ENCODE measurements around the gene MMP28.

The MMP28 gene

GRCh38 chr17:35842239-35842638 is 46.8 kb upstream of the MMP28 start:
- no peak overlapping the region for H3K4ac ChIP-seq (ENCODE audit: low read length)
- no peak for DNase-seq (ENCODE audit: low spot score)
- no peak overlapping the region for H2AFZ ChIP-seq (ENCODE audit: low read length)
- H3K36me3 ChIP-seq (replicated peaks in 1 of 2; ENCODE audit: control insufficient read depth in 2 of 2, insufficient read depth in 2 of 2, low read length in 2 of 2) = peaks cover 42 to 99% of the 10 kb centered on the region in 2 donors
- H3K18ac ChIP-seq (ENCODE audit: low read length) = no peak overlapping the region
- WGBS, 2 donors (ENCODE audit: extremely low coverage in 2 of 2, insufficient read length in 2 of 2, insufficient replicate concordance in 1 of 2) = 100% methylated on average over 1 of the region's 5 CpGs; no CpG with 5 or more reads in 1 of the 2 donors
- H3K23ac ChIP-seq (ENCODE audit: low read depth, low read length, poor library complexity) = no peak overlapping the region
- no peak overlapping the region for H3K4me3 ChIP-seq (ENCODE audit: low read length in 2 of 2)
- no peak overlapping the region for H2BK120ac ChIP-seq (ENCODE audit: low read depth, low read length)
- H4K91ac ChIP-seq (ENCODE audit: low read depth, low read length, poor library complexity) = no peak overlapping the region
- no peak overlapping the region for H3K14ac ChIP-seq (ENCODE audit: low read length)
- no peak overlapping the region for H2AK5ac ChIP-seq (ENCODE audit: low read depth, low read length)
- H3K9me3 ChIP-seq (replicated peaks in 1 of 2; ENCODE audit: control insufficient read depth in 2 of 2, insufficient read depth in 1 of 2, low read depth in 1 of 2, low read length in 2 of 2) = no peaks in the 10 kb centered on the region
- no peak overlapping the region for H3K27ac ChIP-seq (replicated peaks; ENCODE audit: low read length)
- H2BK5ac ChIP-seq (ENCODE audit: low read length) = no peak overlapping the region
- H3K27me3 ChIP-seq (ENCODE audit: control insufficient read depth in 3 of 3, insufficient read depth in 3 of 3, low read depth in 1 of 3, low read length in 3 of 3) = no peaks in the 10 kb centered on the region
- no peak overlapping the region for H3K9ac ChIP-seq (ENCODE audit: low read depth, low read length, poor library complexity)
- H2BK15ac ChIP-seq (ENCODE audit: low read length) = no peak overlapping the region
- no peak overlapping the region for H2BK12ac ChIP-seq (ENCODE audit: low read length)
- H3K4me2 ChIP-seq (ENCODE audit: insufficient read depth, low read length, poor library complexity, severe bottlenecking) = no peak overlapping the region
- H3K79me1 ChIP-seq (ENCODE audit: low read depth, low read length) = peaks cover 2% of the 10 kb centered on the region
- no peak overlapping the region for H4K8ac ChIP-seq (ENCODE audit: low read depth, low read length)
- H3K4me1 ChIP-seq (ENCODE audit: control insufficient read depth in 2 of 2, insufficient read depth in 1 of 2, low read depth in 1 of 2, low read length in 2 of 2) = no peaks in the 10 kb centered on the region

- Histone ChIP-seq H3K4me3 (ENCODE audit: low read length in 2 of 2) (no peak overlapping the region), H4K8ac (ENCODE audit: low read depth, low read length) (no peak overlapping the region), H2AFZ (ENCODE audit: low read length) (no peak overlapping the region), H3K4ac (ENCODE audit: low read length) (no peak overlapping the region), H3K18ac (ENCODE audit: low read length) (no peak overlapping the region), H3K36me3 (replicated peaks in 1 of 2; ENCODE audit: control insufficient read depth in 2 of 2, insufficient read depth in 2 of 2, low read length in 2 of 2) (peaks cover 46 to 99% of the 10 kb centered on the region in 2 donors), H2BK120ac (ENCODE audit: low read depth, low read length) (no peak overlapping the region), H2BK12ac (ENCODE audit: low read length) (no peak overlapping the region), H3K9me3 (replicated peaks in 1 of 2; ENCODE audit: control insufficient read depth in 2 of 2, insufficient read depth in 1 of 2, low read depth in 1 of 2, low read length in 2 of 2) (no peaks in the 10 kb centered on the region), H3K27me3 (ENCODE audit: control insufficient read depth in 3 of 3, insufficient read depth in 3 of 3, low read depth in 1 of 3, low read length in 3 of 3) (no peaks in the 10 kb centered on the region), H4K91ac (ENCODE audit: low read depth, low read length, poor library complexity) (no peak overlapping the region), H2BK15ac (ENCODE audit: low read length) (no peak overlapping the region), H3K9ac (ENCODE audit: low read depth, low read length, poor library complexity) (no peak overlapping the region), H3K4me2 (ENCODE audit: insufficient read depth, low read length, poor library complexity, severe bottlenecking) (no peak overlapping the region), H2AK5ac (ENCODE audit: low read depth, low read length) (no peak overlapping the region), H3K79me1 (ENCODE audit: low read depth, low read length) (peaks cover 2% of the 10 kb centered on the region), H2BK5ac (ENCODE audit: low read length) (no peak overlapping the region), H3K23ac (ENCODE audit: low read depth, low read length, poor library complexity) (no peak overlapping the region), H3K4me1 (ENCODE audit: control insufficient read depth in 2 of 2, insufficient read depth in 1 of 2, low read depth in 1 of 2, low read length in 2 of 2) (no peaks in the 10 kb centered on the region), H3K14ac (ENCODE audit: low read length) (no peak overlapping the region), H3K27ac (replicated peaks; ENCODE audit: low read length) (no peak overlapping the region)
- DNase-seq (ENCODE audit: low spot score) = no peak
- WGBS, 2 donors (ENCODE audit: extremely low coverage in 2 of 2, insufficient read length in 2 of 2, insufficient replicate concordance in 1 of 2) = no CpG with 5 or more reads among the region's 4 CpGs
Observed at GRCh38 chr17:35841505-35841904, 46.1 kb upstream of the MMP28 start.

GRCh38 chr17:35841101-35841500 is 45.7 kb upstream of the MMP28 start:
- Histone ChIP-seq H3K4me2 (ENCODE audit: insufficient read depth, low read length, poor library complexity, severe bottlenecking) (no peak overlapping the region), H2BK12ac (ENCODE audit: low read length) (no peak overlapping the region), H3K9me3 (replicated peaks in 1 of 2; ENCODE audit: control insufficient read depth in 2 of 2, insufficient read depth in 1 of 2, low read depth in 1 of 2, low read length in 2 of 2) (no peaks in the 10 kb centered on the region), H3K36me3 (replicated peaks in 1 of 2; ENCODE audit: control insufficient read depth in 2 of 2, insufficient read depth in 2 of 2, low read length in 2 of 2) (peaks cover 46 to 99% of the 10 kb centered on the region in 2 donors), H3K4me3 (ENCODE audit: low read length in 2 of 2) (no peak overlapping the region), H2AK5ac (ENCODE audit: low read depth, low read length) (no peak overlapping the region), H2BK5ac (ENCODE audit: low read length) (no peak overlapping the region), H3K27ac (replicated peaks; ENCODE audit: low read length) (no peak overlapping the region), H4K91ac (ENCODE audit: low read depth, low read length, poor library complexity) (no peak overlapping the region), H3K27me3 (ENCODE audit: control insufficient read depth in 3 of 3, insufficient read depth in 3 of 3, low read depth in 1 of 3, low read length in 3 of 3) (no peaks in the 10 kb centered on the region), H3K23ac (ENCODE audit: low read depth, low read length, poor library complexity) (no peak overlapping the region), H3K4ac (ENCODE audit: low read length) (no peak overlapping the region), H3K9ac (ENCODE audit: low read depth, low read length, poor library complexity) (no peak overlapping the region), H3K14ac (ENCODE audit: low read length) (no peak overlapping the region), H3K4me1 (ENCODE audit: control insufficient read depth in 2 of 2, insufficient read depth in 1 of 2, low read depth in 1 of 2, low read length in 2 of 2) (no peaks in the 10 kb centered on the region), H3K79me1 (ENCODE audit: low read depth, low read length) (peaks cover 2% of the 10 kb centered on the region), H2BK120ac (ENCODE audit: low read depth, low read length) (no peak overlapping the region), H2BK15ac (ENCODE audit: low read length) (no peak overlapping the region), H3K18ac (ENCODE audit: low read length) (no peak overlapping the region), H4K8ac (ENCODE audit: low read depth, low read length) (no peak overlapping the region), H2AFZ (ENCODE audit: low read length) (no peak overlapping the region)
- DNase-seq (ENCODE audit: low spot score) = no peak
- WGBS, 2 donors (ENCODE audit: extremely low coverage in 2 of 2, insufficient read length in 2 of 2, insufficient replicate concordance in 1 of 2) = no CpG with 5 or more reads among the region's 3 CpGs

GRCh38 chr17:35825206-35825605 is 29.8 kb upstream of the MMP28 start:
- H4K8ac ChIP-seq (ENCODE audit: low read depth, low read length) = no peak overlapping the region
- H2BK15ac ChIP-seq (ENCODE audit: low read length) = no peak overlapping the region
- peaks cover 0 to 2% of the 10 kb centered on the region in 2 donors for H3K9me3 ChIP-seq (replicated peaks in 1 of 2; ENCODE audit: control insufficient read depth in 2 of 2, insufficient read depth in 1 of 2, low read depth in 1 of 2, low read length in 2 of 2)
- no peak overlapping the region for H2BK5ac ChIP-seq (ENCODE audit: low read length)
- H3K18ac ChIP-seq (ENCODE audit: low read length) = no peak overlapping the region
- H3K79me1 ChIP-seq (ENCODE audit: low read depth, low read length) = no peaks in the 10 kb centered on the region
- H3K14ac ChIP-seq (ENCODE audit: low read length) = no peak overlapping the region
- no peak overlapping the region for H4K91ac ChIP-seq (ENCODE audit: low read depth, low read length, poor library complexity)
- H2BK120ac ChIP-seq (ENCODE audit: low read depth, low read length) = no peak overlapping the region
- no peak overlapping the region for H3K4me2 ChIP-seq (ENCODE audit: insufficient read depth, low read length, poor library complexity, severe bottlenecking)
- H2BK12ac ChIP-seq (ENCODE audit: low read length) = no peak overlapping the region
- H3K27me3 ChIP-seq (ENCODE audit: control insufficient read depth in 3 of 3, insufficient read depth in 3 of 3, low read depth in 1 of 3, low read length in 3 of 3) = no peaks in the 10 kb centered on the region
- peaks cover 20 to 98% of the 10 kb centered on the region in 2 donors for H3K36me3 ChIP-seq (replicated peaks in 1 of 2; ENCODE audit: control insufficient read depth in 2 of 2, insufficient read depth in 2 of 2, low read length in 2 of 2)
- no peaks in the 10 kb centered on the region for H3K4me1 ChIP-seq (ENCODE audit: control insufficient read depth in 2 of 2, insufficient read depth in 1 of 2, low read depth in 1 of 2, low read length in 2 of 2)
- no peak overlapping the region for H3K27ac ChIP-seq (replicated peaks; ENCODE audit: low read length)
- H3K23ac ChIP-seq (ENCODE audit: low read depth, low read length, poor library complexity) = no peak overlapping the region
- no peak for DNase-seq (ENCODE audit: low spot score)
- no peak overlapping the region for H2AFZ ChIP-seq (ENCODE audit: low read length)
- no peak overlapping the region for H3K4me3 ChIP-seq (ENCODE audit: low read length in 2 of 2)
- no CpG with 5 or more reads among the region's 1 CpG for WGBS, 2 donors (ENCODE audit: extremely low coverage in 2 of 2, insufficient read length in 2 of 2, insufficient replicate concordance in 1 of 2)
- no peak overlapping the region for H2AK5ac ChIP-seq (ENCODE audit: low read depth, low read length)
- H3K9ac ChIP-seq (ENCODE audit: low read depth, low read length, poor library complexity) = no peak overlapping the region
- H3K4ac ChIP-seq (ENCODE audit: low read length) = no peak overlapping the region

Measured in neuronal stem cell (in vitro differentiated cells).